ES-I3 (cell line): ENCODE data around the gene ELOA.
A peak's percentile ranks its signal among the peaks of the same experiment; 100 is the strongest.
"Not testable (repeated sequence)": the region's sequence is repeated elsewhere in the genome, so short reads cannot be mapped to it uniquely, and the experiment has no call there.

Experiments
- H3K36me3 ChIP-seq: 2 replicates; pipeline ENCODE4 v1.6.1; 2013; ENCODE audit warnings: mild to moderate bottlenecking, low read length, control low read depth, moderate library complexity; ENCODE audit not compliant: insufficient read depth
- H3K4me1 ChIP-seq: 2 replicates; pipeline ENCODE4 v1.6.1; 2013; ENCODE audit warnings: mild to moderate bottlenecking, control low read depth, low read length; ENCODE audit not compliant: insufficient read depth
- H3K9ac ChIP-seq: 2 replicates; pipeline ENCODE4 v1.6.1; 2013; ENCODE audit warnings: low read depth, mild to moderate bottlenecking, low read length, moderate library complexity
- H3K9me3 ChIP-seq: 2 replicates; pipeline ENCODE4 v1.6.1; 2013; ENCODE audit warnings: mild to moderate bottlenecking, low read length, moderate library complexity; ENCODE audit not compliant: control insufficient read depth, insufficient read depth

Gene ELOA

DNA sequence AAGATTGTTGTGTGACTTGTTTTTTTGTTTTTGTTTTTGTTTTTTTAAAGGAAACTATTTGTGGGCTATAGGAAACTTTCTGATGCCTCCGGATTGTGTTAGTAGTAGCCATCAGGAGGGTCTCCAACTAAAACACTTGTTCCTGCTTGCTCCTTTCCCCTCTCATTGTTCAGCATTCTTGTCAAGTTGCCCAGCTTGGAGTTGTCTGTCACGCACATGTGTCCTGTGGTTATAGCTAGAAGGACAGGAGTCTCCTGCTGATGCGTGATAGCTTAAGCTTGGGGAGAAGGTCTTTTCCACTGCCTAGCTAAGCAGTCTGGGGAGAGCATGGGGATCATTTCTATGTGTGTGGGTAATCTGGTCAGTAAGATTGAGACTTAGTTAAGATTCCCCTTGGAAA is 44.4 kb downstream of the ELOA start:
- Histone ChIP-seq H3K9me3 (no peaks in the 10 kb centered on the region), H3K9ac (no peak overlapping the region), H3K4me1 (peaks cover 9% of the 10 kb centered on the region), H3K36me3 (peaks cover 9% of the 10 kb centered on the region)

DNA sequence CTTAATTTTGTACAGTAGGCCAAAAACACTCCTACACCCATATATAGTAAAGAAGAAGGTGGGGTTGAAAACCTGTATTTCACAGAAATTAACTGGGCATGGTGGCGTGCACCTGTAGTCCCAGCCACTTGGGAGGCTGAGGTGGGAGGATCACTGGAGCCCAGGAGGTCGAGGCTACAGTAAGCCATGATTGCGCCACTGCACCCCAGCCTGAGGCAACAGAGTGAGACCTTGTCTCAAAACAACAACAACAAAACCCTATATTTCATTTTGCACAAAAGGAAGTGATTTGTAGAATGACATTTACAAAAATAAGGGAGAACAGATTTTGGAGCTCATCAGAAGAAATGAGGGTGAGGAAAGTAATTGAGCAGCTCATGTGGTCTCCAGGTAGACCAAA is 45.4 kb downstream of the ELOA start:
- Histone ChIP-seq H3K36me3 (peaks cover 9% of the 10 kb centered on the region), H3K4me1 (peaks cover 9% of the 10 kb centered on the region), H3K9ac (no peak overlapping the region), H3K9me3 (no peaks in the 10 kb centered on the region)

DNA sequence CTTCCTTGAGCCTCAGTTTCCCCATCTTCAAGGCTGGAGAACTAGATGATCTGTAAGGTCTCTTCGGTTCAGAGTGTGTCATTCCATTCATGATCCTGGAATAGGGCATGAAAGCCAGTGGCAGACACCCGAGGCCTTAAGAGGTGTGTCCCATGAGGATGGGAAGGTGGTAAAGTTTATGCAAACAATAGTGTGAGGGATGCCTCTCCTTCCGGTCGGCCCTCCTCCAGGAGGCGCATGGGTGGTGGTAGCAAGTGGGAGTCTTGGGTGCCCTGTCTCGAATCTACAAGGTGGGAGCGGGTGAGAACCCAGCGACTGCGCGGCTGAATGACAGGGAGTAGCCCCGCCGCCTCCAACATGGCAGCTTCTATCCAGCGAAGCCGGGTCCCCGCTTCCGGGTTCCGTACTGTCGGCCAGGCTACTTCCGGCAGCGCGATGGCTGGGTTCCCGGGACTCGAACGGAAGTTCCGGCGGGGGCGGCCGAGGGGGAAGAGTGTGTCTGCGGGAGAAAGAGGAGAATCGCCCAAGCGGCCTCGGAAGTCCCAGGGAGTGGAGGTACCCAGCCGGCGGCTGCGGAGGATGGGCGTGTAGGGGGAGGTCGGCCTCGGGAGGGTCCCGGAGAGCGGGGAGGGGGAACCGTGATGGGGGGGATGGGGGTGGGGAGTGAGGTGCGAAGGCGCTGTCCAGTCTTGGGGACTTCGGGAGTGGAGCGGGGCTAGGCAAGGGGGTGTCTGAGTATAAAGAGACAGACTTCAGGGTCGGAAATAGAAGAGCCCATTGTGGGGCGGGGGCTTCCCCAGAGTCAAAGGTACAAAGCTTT is 47.6 kb downstream of the ELOA start, which contains the start of gene LYPLA2:
Gene LYPLA2 (plus strand): TSS at position 450 of the 820 bp plus-strand sequence. CDS start 1,538 bp downstream, outside the sequence.
- no peaks in the 10 kb centered on the region for H3K9me3 ChIP-seq
- H3K9ac ChIP-seq: peak within 1 kb of the TSS; percentile 86
- H3K36me3 ChIP-seq: peaks cover 12% of the 10 kb centered on the region
- peaks cover 9% of the 10 kb centered on the region for H3K4me1 ChIP-seq

DNA sequence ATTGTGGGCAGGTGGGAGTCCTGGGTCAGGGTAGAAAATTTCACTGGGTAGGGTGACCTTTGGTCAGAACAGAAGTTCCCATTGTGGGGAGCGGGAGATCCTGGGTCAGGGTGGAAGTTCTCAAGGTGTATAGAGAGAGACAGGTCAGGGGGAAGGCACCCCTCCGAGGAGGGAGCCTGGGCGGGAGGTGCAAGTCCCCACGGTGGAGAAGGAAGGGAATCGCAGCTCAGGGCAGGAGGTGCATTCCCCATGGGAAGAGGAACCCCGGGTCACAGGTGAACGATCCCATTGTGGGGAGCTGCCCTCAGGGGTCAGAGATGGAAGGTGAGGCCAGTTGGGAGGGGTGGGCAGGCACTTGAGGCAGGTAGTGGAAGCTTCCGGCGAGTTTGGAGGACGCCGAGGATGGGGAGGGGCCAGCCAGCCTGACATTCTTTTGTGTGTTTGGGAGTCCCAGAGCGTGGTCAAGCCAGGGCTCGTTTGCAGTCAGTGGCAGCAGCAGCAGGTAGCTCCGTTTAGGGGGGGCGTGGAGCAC is 48.3 kb downstream of the ELOA start:
- Histone ChIP-seq H3K9me3 (no peaks in the 10 kb centered on the region), H3K4me1 (peaks cover 9% of the 10 kb centered on the region), H3K36me3 (peaks cover 8% of the 10 kb centered on the region)

DNA sequence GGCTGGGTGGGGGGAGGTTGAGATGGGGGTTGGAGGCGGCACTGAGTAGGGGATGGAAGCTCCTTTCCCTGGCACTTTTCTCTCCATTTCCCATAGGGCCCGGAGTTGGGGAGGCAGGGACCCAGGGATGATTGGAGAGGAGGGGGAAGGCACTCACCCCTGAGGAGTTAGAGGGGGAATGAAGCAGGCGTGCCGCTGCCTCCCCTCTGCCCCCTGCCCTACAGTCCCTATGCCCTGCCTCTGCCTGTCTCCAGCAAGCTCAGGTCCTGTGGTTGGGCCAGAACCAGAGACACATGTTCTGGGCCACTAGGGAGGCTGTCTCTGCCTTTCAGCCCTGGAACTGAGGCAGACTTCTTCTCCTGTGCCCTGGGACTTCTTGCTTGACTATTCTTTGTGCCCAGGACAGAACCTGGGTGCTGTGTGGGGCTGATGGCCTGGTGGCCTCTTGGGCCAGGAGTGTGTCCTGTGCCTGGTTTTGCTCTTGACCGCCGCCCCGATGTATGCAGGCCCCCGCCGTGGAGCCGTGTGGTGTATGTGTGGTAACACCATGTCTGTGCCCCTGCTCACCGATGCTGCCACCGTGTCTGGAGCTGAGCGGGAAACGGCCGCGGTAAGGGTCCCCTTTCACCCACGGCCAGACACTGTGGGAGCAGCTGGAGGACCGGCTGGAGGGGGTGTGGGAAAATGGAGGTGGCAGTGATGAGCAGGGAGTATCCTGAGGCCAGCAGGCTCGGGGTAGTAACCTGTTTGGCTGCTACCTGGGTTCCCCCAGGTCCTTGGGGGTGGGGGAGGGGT is 49.1 kb downstream of the ELOA start:
- Histone ChIP-seq H3K36me3 (peaks cover 8% of the 10 kb centered on the region), H3K9me3 (no peaks in the 10 kb centered on the region), H3K9ac (peak overlapping the region; percentile 86), H3K4me1 (peaks cover 9% of the 10 kb centered on the region)

More for the DNA sequence above, 48.3 kb downstream of the ELOA start:
- H3K9ac ChIP-seq: peak overlapping the region; percentile 86

DNA sequence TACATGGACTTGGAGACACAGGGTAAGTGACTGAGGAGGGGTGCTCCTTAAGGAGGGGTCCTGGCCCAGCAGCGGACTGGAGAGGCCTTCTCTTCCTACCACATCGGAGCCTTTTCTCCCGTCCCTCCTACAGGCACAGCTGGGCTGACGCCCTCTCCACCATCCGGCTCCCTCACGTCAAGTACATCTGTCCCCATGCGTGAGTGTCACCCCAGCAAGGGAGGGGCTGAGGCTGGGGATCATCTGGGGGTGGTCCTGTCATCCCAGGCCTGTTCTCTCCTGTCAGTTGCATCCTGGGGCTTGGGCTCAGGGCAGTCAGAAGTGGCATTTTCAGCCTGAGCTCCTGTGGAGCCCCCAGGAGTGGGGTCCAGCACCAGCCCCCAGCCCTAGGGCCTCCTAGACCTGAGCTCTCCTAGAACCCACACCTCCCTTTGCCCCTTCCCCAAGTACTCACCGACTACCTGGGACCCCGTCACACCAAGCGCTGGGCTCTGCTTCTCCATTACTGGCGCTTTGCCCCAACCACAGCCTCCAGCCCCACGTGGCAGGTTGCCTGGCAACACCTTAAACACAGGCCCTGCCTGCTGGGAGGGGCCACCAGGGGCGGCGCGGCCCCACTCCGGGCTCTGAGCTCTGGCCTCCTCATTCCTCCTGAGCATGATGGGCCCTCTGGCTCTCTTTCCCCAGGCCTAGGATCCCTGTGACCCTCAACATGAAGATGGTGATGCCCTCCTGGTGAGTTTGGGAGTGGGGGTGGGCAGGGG is 49.9 kb downstream of the ELOA start:
- Histone ChIP-seq H3K9me3 (no peaks in the 10 kb centered on the region), H3K36me3 (peaks cover 3% of the 10 kb centered on the region), H3K9ac (no peak overlapping the region), H3K4me1 (peaks cover 9% of the 10 kb centered on the region)

DNA sequence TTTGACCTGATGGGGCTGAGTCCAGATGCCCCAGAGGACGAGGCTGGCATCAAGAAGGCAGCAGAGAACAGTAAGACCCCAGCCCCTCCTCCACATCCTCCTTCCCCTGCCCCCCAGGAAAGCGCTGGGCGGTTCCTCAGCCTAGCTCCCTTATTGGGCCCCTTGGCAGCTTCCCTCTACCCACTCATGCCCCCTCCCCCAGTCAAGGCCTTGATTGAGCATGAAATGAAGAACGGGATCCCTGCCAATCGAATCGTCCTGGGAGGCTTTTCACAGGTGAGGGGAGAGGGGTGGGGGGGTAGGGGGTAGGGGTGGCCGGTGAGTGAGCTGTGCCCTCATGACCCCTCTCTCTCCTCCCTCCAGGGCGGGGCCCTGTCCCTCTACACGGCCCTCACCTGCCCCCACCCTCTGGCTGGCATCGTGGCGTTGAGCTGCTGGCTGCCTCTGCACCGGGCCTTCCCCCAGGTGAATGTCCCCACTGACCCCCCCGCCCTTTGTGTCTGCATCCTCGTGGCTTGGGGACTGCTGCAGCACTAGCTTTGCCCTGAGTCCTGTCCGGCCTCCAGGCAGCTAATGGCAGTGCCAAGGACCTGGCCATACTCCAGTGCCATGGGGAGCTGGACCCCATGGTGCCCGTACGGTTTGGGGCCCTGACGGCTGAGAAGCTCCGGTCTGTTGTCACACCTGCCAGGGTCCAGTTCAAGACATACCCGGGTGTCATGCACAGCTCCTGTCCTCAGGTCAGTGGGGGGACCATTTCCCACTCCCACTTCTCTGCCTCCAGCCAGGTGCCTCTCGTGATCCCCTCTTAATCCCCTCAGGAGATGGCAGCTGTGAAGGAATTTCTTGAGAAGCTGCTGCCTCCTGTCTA is 50.8 kb downstream of the ELOA start:
- H3K4me1 ChIP-seq: peaks cover 12% of the 10 kb centered on the region
- H3K36me3 ChIP-seq: peaks cover 3% of the 10 kb centered on the region
- no peaks in the 10 kb centered on the region for H3K9me3 ChIP-seq
- H3K9ac ChIP-seq: no peak overlapping the region

DNA sequence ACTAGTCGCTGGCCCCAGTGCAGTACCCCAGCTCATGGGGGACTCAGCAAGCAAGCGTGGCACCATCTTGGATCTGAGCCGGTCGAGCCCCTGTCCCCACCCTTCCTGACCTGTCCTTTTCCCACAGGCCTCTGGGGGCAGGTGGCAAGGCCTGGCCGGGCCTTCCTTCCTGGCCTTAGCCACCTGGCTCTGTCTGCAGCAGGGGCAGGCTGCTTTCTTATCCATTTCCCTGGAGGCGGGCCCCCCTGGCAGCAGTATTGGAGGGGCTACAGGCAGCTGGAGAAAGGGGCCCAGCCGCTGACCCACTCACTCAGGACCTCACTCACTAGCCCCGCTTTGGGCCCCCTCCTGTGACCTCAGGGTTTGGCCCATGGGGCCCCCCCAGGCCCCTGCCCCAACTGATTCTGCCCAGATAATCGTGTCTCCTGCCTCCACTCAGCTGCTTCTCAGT is 51.5 kb downstream of the ELOA start:
- not testable (repeated sequence) for H3K9ac ChIP-seq, H3K36me3 ChIP-seq, H3K9me3 ChIP-seq
- peaks cover 12% of the 10 kb centered on the region for H3K4me1 ChIP-seq

DNA sequence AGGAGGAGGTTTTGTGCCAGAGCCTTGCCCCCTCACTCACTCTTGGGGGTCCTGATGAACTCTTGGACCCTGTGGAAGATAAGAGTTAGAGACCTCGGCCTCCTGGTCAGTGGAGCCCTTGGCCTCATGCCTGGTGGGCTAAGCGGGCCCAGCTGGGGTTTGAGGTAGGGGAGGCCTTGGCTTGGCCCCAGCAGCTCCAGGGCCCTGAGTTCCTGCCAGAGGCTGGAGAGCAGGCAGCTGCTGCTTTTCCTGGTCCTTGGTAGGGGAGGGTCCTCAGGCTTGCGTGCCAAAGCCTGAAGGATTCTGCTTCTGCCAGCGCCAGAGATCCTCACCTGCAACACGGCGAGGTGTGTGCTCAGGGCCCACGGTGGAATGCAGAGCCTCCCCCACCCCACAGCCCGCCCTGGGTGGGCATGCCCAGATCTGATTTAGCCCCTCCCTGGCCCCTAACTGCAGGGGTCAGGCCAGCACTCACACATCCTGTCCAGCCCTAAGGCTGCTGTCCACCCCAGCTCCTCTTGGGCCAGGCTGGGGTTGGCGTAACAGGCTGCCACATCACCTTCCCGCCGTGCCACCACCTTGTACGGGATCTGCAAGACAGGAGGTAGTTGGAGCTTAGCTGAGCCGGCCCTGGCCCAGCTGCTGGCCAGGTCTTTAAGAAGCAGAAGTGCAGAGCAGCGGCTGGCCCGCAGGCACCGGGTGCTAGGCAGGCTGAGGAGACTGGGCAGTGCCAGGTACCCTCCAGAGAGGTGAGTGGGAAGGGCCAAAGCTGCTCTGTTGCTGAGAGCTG is 52.6 kb downstream of the ELOA start:
- Histone ChIP-seq H3K4me1 (peaks cover 6% of the 10 kb centered on the region; the same call in 1 of the 2 replicates), H3K36me3 (peaks cover 3% of the 10 kb centered on the region), H3K9me3 (no peaks in the 10 kb centered on the region), H3K9ac (no peak overlapping the region)

DNA sequence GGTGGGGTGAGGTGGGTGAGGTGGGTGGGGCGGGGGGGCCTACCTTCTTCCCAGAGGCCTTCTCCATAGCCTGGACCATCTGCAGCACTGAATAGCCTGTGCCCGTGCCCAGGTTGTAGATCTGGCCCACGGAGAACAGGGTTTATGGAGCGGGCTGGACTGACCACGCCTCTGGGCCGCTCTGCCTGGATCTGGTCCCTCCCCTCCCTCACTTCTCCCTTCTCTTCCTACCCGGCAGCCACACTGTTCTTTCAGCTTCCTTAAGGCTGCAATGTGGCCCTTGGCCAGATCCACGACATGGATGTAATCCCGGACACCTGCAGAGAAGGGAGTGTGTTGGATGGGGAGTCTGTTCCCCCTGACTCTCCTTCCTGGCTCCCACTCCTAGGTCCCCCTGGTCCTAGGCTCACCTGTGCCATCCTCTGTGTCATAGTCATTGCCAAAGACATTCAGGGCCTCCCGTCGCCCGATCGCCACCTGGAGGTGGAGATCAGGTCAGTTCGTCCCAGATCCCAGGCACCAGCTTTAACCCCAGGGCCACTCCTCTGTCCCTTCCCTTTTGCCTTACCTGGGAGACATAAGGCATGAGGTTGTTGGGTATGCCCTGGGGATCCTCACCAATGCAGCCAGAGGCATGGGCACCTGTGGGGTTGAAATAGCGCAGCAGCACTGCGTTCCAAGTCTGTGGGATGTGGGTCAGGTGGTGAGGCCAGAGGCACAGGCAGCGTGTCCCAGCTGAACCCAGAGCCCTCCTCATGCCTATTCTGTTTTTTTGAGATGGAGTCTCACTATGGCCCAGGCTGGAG is 53.4 kb downstream of the ELOA start:
- Histone ChIP-seq H3K9ac (no peak overlapping the region), H3K9me3 (no peaks in the 10 kb centered on the region), H3K36me3 (peaks cover 3% of the 10 kb centered on the region), H3K4me1 (peaks cover 6% of the 10 kb centered on the region; the same call in 1 of the 2 replicates)

DNA sequence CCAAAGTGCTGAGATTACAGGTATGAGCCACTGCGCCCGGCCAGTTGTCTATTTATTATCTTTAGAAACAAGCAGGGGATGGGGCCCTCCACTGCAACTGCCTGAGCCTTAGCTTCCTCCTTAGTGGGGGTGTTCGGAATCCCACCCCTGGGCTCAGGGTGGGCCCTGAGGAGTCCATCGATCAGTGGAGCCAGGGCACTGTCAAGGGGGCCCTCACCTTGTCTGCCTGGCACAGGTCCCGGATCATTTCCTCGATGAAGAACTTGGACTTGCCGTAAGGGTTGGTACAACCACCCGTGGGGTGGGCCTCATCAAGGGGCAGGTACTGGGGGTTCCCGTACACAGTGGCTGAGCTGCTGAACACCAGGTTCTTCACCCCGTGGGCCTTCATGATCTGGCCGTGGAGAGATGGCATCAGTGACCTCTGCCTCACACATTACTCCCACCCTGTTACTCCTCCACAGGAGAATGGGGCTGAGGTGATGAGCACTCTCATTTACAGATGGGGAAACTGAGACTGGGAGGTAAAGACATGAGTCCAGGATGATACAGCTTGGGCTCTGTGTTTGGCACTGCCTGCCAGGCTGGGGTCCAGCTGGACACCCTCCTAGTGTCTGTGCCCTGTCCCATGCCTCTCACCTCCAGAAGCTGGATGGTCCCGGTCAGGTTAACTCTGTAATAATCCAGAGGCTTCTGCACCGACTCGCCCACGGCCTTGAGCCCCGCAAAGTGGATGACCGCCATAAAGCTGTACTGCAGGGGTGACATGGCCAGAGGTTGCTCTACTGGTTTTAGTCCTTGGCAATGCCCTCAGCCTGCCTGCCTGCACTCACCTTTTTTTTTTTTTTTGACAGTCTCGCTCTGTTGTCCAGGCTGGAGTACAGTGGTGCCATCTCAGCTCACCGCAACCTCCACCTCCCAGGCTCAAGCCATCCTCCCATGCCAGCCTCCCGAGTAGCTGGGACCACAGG is 54.5 kb downstream of the ELOA start:
- Histone ChIP-seq H3K9ac (no peak overlapping the region), H3K4me1 (peaks cover 6% of the 10 kb centered on the region; the same call in 1 of the 2 replicates), H3K9me3 (no peaks in the 10 kb centered on the region), H3K36me3 (peaks cover 3% of the 10 kb centered on the region)
